Adipocyte (in vitro differentiated cells): ENCODE results near the gene DNAJC16.
"Not testable (repeated sequence)": the region's sequence is repeated elsewhere in the genome, so short reads cannot be mapped to it uniquely, and the experiment has no call there.

ENCODE experiments used
- DNase-seq: peaks from one replicate; pipeline ENCODE4 v3.0.0-alpha.2; 2015; ENCODE audit warnings: low read depth
- H3K27me3 ChIP-seq: replicated peaks from 2 replicates; pipeline ENCODE4 v1.7.0; 2013; ENCODE audit warnings: mild to moderate bottlenecking, low read length, moderate library complexity; ENCODE audit not compliant: control insufficient read depth, insufficient read depth
- H3K36me3 ChIP-seq: 2 replicates; pipeline ENCODE4 v1.7.0; 2013; ENCODE audit warnings: low read length, mild to moderate bottlenecking, moderate library complexity; ENCODE audit not compliant: control insufficient read depth, insufficient read depth, severe bottlenecking
- H3K4me1 ChIP-seq: 2 replicates; pipeline ENCODE4 v1.7.0; 2013; ENCODE audit warnings: mild to moderate bottlenecking, low read length, moderate library complexity; ENCODE audit not compliant: control insufficient read depth, insufficient read depth
- H3K4me3 ChIP-seq: 2 replicates; pipeline ENCODE4 v1.7.0; 2013; ENCODE audit warnings: mild to moderate bottlenecking, low read length, moderate library complexity
- H3K9ac ChIP-seq: 2 replicates; pipeline ENCODE4 v1.7.0; 2013; ENCODE audit warnings: mild to moderate bottlenecking, low read length, moderate library complexity
- H3K9me3 ChIP-seq: 2 replicates; pipeline ENCODE4 v1.7.0; 2013; ENCODE audit warnings: mild to moderate bottlenecking, low read length, moderate library complexity; ENCODE audit not compliant: control insufficient read depth

Gene DNAJC16

GRCh38 chr1:15595809-15596617 lies 69.4 kb downstream of the DNAJC16 start:
- no peak for DNase-seq
- no peak overlapping the region for H3K9ac ChIP-seq
- H3K4me3 ChIP-seq = no peak overlapping the region
- H3K27me3 ChIP-seq = no peaks in the 10 kb centered on the region
- H3K36me3 ChIP-seq = no peaks in the 10 kb centered on the region
- no peaks in the 10 kb centered on the region for H3K9me3 ChIP-seq
- peaks cover 16% of the 10 kb centered on the region for H3K4me1 ChIP-seq

GRCh38 chr1:15598436-15598835 lies 71.8 kb downstream of the DNAJC16 start:
- Histone ChIP-seq H3K9ac (no peak overlapping the region), H3K9me3 (no peaks in the 10 kb centered on the region), H3K36me3 (no peaks in the 10 kb centered on the region), H3K4me1 (peaks cover 22% of the 10 kb centered on the region), H3K4me3 (no peak overlapping the region), H3K27me3 (no peaks in the 10 kb centered on the region)
- DNase-seq = no peak

- H3K36me3 ChIP-seq = no peaks in the 10 kb centered on the region
- peak; percentile 95 for DNase-seq
- peak overlapping the region; percentile 83 for H3K4me3 ChIP-seq
- peak overlapping the region; percentile 89 for H3K9ac ChIP-seq
- H3K4me1 ChIP-seq = peaks cover 15% of the 10 kb centered on the region
- no peaks in the 10 kb centered on the region for H3K27me3 ChIP-seq
- H3K9me3 ChIP-seq = no peaks in the 10 kb centered on the region
These were observed 76.7 kb downstream of the DNAJC16 start for GRCh38 chr1:15603050-15603965.

- not testable (repeated sequence) for H3K9me3 ChIP-seq, H3K27me3 ChIP-seq, H3K36me3 ChIP-seq, DNase-seq
- peak overlapping the region; percentile 83 for H3K4me3 ChIP-seq
- peak overlapping the region; percentile 89 for H3K9ac ChIP-seq
- H3K4me1 ChIP-seq = peaks cover 11% of the 10 kb centered on the region
These were observed 77.3 kb downstream of the DNAJC16 start for GRCh38 chr1:15603966-15604282.

GRCh38 chr1:15604400-15604799 lies 77.8 kb downstream of the DNAJC16 start:
- H3K4me1 ChIP-seq = peaks cover 11% of the 10 kb centered on the region
- not testable (repeated sequence) for H3K4me3 ChIP-seq, H3K27me3 ChIP-seq, DNase-seq, H3K9ac ChIP-seq, H3K36me3 ChIP-seq, H3K9me3 ChIP-seq

- H3K36me3 ChIP-seq = no peaks in the 10 kb centered on the region
- peaks cover 11% of the 10 kb centered on the region for H3K4me1 ChIP-seq
- H3K27me3 ChIP-seq = no peaks in the 10 kb centered on the region
- H3K9ac ChIP-seq = no peak overlapping the region
- H3K4me3 ChIP-seq = no peak overlapping the region
- no peak for DNase-seq
- H3K9me3 ChIP-seq = no peaks in the 10 kb centered on the region
These were observed 79.0 kb downstream of the DNAJC16 start for GRCh38 chr1:15605398-15606383.

- no peak for DNase-seq
- Histone ChIP-seq H3K4me1 (no peaks in the 10 kb centered on the region), H3K27me3 (no peaks in the 10 kb centered on the region), H3K9ac (no peak overlapping the region), H3K36me3 (no peaks in the 10 kb centered on the region), H3K4me3 (no peak overlapping the region), H3K9me3 (no peaks in the 10 kb centered on the region)
These were observed 83.0 kb downstream of the DNAJC16 start for GRCh38 chr1:15609631-15610030.

GRCh38 chr1:15610167-15610566 lies 83.5 kb downstream of the DNAJC16 start:
- no peak overlapping the region for H3K9ac ChIP-seq
- peaks cover 3% of the 10 kb centered on the region for H3K4me1 ChIP-seq
- no peaks in the 10 kb centered on the region for H3K36me3 ChIP-seq
- no peaks in the 10 kb centered on the region for H3K9me3 ChIP-seq
- H3K4me3 ChIP-seq = no peak overlapping the region
- DNase-seq = no peak
- H3K27me3 ChIP-seq = no peaks in the 10 kb centered on the region

GRCh38 chr1:15616373-15617172 lies 89.9 kb downstream of the DNAJC16 start:
- peak overlapping the region; percentile 80 for H3K9ac ChIP-seq
- no peaks in the 10 kb centered on the region for H3K27me3 ChIP-seq
- H3K9me3 ChIP-seq = no peaks in the 10 kb centered on the region
- no peak for DNase-seq
- H3K4me1 ChIP-seq = peaks cover 41% of the 10 kb centered on the region
- H3K4me3 ChIP-seq = peak overlapping the region; percentile 99
- H3K36me3 ChIP-seq = no peaks in the 10 kb centered on the region
